HG03159 (cell line): Measurements from ENCODE around the gene FREM1.

ENCODE experiments used
- ATAC-seq: cut with Tn5 transposase; IDR thresholded peaks from one replicate; pipeline ENCODE4 v1.9.1; 2021; ENCODE audit warnings: mild to moderate bottlenecking, moderate library complexity; ENCODE audit not compliant: unreplicated experiment

The FREM1 gene

GRCh38 chr9:14909601-14909960 lies 647 bp downstream of the FREM1 start:
- ATAC-seq = no peak

DNA sequence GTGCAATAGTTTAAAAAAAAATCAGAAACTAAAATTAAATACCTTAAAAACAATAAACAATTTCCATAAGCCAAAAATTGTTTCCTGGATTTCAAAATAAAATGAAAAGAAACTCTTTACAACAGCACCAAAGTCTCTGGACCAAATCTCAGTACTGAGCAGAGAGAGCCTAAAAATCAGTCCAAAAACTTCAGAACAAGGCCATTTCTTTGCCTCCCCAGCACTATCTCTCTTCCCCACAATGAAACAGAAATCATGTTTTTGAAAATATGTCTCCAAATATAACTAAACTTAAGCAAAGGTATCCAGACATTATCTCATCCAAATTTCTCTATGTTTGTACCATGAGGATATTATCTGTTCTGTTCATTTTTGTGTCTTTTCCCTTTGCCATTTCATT lies 1.0 kb downstream of the FREM1 start:
- no peak for ATAC-seq

DNA sequence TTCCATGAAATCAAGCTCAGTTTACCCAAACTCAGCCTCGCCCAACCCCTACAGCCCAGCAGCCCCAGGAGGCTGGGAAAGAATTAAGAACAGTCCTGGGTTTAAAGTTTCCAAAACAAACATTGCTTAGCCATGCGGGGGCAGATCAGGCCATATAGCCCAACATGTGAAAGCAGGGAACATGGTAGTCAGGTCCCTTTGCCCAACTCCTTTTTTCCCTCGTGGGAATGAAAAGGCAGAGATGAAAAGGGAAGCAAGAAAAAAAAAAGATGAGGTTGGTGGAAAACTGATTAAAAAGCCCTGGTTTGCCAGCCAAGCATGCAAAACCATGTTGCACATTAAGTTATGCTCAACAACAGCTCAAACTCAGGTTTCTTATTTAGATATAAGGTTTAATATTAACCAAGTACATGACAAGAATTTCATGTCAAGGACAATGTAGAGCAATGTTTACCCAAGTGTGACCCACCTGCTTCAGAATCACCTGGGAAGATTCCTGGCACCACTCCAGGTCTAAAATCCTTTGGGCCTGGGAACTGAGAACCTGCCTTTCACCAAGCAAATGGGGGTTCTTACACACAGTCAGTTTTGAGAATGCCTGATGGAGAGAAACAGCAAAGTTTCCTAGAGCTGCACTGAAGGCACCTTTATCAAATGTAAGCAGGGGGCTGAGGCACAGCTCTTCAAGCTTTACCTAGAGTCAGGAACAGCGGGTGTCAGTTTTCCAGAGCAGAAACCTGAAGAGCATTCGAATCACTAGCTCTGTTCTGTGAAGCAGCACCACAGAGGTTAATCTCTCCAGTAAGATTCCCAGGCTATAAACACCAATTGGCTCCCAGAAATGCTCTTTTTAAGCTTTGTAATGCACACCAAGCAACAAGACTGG lies 1.7 kb downstream of the FREM1 start:
- no peak for ATAC-seq

GRCh38 chr9:14907696-14908095 lies 2.5 kb downstream of the FREM1 start:
- no peak for ATAC-seq

GRCh38 chr9:14907360-14907685 lies 2.9 kb downstream of the FREM1 start:
- no peak for ATAC-seq

GRCh38 chr9:14906644-14907359 lies 3.4 kb downstream of the FREM1 start:
- no peak for ATAC-seq

DNA sequence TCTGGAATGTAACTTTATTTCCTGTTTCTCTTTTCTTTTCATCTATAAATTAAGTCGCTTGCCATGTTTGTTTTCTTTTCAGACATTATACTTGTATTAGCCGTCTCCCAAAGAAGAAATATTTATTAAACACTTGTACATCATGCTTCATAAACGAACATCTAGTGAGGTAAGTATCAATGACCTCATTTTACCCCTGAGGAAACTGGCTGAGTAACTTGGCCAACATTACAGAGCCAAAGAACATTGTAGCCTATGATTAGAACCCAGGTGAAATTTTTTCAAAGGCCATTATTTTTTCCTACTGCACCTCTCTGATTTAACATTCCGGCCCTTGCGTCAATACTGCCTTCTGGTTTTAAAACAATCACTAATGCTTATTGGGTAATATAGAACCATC lies 4.2 kb downstream of the FREM1 start:
- ATAC-seq = no peak

GRCh38 chr9:14903040-14903439 lies 7.2 kb downstream of the FREM1 start:
- ATAC-seq = no peak

DNA sequence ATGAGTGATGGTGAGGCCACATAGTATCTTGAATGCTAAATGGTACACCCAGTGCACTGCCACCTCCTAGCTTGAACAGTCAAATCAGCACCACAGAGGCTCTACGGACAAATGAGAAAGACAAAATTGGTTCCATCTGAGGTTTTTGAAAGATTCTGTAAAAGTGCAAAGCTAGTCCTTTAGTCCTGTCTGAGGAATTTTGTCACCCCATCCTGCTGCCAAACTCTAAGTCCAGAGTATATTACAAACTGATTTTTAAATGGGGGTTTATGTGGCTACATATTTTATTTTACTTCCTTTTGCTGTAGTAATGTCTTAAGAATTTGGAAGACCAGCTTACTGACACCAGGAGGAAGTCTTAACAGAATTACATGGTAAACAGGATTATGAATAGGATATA lies 7.7 kb downstream of the FREM1 start:
- ATAC-seq = no peak

DNA sequence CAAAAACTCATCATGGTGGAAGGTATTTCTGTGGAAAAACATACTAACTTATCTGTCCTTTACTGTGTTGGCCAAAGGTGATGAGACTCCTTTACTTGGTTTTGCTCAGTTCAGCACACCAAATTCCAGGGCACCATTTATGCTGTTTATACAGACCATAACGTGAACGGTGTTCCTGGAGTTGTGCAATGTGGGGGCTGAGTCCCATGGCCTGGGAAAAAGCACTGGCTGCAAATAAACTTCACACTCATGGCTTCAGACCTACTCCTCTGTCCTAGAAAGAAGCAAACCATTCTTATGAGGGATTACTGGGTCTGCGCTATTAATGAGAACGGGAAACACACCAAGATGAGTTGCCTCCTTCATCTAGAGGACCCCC lies 10.4 kb downstream of the FREM1 start:
- no peak for ATAC-seq

DNA sequence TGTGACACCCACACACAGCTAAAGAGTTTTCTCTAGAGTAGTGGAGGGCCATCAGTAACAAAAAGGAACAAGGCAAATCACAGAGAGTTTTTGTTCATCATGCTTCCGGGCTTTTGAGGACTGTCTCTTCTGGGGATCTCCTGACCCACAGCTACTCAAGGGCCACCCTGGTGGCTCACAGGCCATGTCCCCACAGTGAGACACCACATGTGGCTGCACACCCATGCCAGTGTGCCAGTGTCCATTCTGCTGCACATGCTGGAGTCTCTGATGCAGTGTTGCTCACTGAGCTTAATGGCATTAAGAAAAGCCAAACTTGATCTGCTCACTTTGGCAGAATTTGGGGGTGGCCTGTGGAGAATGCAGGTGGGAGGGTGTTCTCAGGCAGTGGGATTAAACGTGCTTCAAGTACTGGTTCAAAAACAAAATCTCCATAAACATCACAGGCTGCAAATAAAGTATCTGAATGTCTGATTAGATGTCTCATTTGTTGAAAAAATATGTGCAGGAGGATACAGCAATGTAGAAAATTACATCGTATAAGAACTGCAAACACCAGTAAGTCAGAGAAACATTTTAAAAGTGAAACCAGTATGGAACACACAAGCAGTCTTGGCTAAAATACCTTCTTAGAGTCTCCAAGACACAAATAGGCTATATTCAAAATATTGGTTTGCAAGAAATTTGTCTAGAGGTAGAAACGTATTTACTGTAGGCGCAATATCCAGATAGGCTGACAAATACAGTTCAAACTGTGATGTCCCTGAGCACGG lies 11.0 kb downstream of the FREM1 start:
- ATAC-seq = no peak

GRCh38 chr9:14895806-14896205 lies 14.4 kb downstream of the FREM1 start:
- no peak for ATAC-seq

DNA sequence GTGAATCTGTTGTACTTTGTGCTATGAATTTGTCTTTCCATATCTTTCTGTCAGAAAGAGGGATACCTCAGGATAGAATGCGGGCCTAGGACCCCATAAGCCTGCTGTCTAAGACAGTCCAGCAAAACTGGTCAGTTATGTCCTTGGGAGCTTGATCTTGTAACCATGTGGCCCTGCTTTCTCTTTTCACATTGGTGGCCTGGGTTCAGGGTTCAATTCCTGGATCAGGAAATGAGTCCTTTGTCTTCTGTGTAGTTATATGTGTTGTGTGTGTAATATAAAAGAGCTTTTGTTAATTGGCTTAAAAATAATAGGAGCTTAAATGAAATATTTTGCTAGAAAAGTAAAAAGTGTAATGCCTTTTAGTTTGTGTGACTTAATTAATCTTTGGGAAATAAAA lies 16.9 kb downstream of the FREM1 start:
- no peak for ATAC-seq

DNA sequence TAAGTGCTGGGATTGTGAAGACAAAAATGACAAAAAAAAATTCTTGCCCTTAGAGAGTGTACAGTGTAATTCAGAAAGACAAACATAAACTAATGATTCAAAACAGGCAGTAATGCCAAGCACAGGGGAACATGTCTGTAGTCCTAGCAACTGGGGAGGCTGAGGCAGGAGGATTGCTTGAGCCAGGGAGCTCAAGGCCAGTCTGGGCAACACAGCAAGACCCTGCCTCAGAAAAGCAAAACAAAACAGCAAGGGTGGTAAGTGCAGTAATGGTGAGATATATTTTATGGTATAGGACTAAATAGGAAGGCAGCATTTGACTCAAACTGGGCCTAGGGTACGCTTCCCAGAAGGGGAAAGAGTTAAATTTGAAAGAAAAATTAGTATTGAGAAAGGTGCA lies 18.9 kb downstream of the FREM1 start:
- ATAC-seq = no peak

GRCh38 chr9:14889451-14889850 lies 20.8 kb downstream of the FREM1 start:
- no peak for ATAC-seq

DNA sequence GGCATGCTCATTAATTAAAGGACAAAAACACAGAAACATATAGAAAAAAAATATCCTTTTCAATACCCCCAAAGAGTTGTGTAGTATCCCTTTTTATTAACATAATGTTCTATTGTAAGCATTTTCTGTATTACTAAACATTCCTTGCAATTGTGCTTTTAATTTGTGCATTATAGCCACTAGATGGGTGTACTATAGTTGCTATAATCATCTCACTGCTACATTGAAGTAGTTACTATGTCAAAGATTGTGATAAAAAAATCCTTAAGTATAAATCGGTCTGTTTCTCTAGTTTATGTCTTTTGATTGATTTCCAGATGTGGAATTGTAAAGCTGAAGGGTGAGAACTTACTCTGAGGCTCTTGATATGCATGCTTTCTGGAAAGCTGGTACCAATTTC lies 21.4 kb downstream of the FREM1 start:
- no peak for ATAC-seq

DNA sequence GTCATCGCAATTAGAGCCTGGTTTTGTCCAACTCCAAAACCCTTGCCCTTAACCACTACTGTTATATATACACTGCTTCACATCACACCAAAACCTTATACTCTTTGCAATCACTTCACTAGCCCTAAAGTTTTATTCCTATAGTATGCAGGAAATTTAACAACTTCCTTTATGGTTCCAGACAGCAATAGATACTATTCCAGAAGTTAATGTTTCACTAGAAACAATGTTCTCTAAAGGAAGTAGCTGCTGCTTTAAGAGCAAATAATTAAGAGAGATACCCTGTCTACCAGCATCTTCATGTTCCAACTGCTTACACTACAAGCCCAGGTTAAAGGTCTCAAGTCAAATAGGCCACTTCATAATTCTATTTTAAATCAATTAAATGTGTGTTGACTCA lies 22.0 kb downstream of the FREM1 start:
- no peak for ATAC-seq

DNA sequence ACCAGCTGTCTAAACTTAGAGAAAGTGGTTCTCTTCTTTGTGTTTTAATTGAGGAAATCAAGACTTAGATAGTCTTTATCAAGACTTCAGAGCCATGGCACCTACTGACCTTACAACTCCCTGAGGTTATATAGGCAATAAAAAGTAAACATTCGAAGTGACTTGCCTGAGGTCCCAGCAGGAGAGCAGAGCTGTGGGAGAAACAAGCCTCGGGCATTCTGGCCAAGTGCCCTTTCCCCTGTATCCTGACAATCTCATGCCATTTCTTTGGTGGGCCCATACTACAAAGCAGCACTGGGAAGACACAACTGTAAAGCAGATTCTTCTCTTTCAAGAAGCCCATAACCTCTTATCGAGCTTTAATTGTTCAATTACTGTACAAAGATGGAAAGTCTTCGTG lies 23.1 kb downstream of the FREM1 start:
- ATAC-seq = no peak

DNA sequence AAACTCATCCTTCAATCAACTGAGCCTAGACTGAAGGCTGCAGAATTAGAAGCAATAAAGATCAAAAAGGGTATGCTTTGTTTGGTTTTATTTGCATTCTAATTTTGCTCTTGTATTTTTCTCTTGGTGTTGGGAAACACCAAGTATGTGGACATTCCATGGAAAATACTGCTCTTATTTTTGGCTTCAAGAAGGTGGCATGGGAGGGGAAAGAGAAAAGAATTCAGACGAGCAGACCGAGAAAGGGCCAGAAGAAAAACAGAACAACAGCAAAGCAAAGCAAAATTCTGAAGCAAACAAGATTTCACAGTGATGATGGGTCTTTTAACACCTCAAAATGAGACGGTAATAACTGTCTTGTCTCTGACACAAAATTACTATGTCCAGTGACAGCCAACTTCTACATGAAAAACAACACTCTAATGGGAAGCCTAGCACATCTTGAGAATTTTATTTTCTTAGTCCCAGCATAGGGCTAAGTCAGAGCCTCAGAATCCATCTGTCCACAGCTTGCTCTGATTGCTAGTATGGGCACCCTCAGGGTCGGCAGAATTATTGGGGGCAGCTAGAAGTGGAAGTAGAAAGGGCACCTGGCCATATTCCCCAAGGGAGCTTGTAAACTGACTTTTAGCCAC lies 26.8 kb downstream of the FREM1 start:
- ATAC-seq = no peak

DNA sequence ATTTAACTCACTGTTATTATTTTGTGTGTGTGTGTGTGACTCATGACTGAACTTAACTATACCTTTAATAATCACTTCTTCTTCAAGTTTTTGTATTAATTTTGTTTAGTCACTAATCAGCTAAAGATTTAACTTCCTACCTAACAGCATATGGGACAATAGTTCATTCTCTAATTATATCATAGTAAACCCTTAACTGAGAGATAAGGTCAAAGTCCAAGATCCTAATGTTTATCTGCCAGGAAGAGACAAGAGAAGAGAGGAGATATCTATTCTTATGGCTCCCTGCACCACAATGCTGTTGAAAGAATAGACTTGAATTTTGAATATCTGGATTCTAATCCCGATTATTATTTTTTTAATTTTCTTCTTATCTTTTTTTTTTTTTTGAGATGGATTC lies 28.1 kb downstream of the FREM1 start:
- no peak for ATAC-seq

DNA sequence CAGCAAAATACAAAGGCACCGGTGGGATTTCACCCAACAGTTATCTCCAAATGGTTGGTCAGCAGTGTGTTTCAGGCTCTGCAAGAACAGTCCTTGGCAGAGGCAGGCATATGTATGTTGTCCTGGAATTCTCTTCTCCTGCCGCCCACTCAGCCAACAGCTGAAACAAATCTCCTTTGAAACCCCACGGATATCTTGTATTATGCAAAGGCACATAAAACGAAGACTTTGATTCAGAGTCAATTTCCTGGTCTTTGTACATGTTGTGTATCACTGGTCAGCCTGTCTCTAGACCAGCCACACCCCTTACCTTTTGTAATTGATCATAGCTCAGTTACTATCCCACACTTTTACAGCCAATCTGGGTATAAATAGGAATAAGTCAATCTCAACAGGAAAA lies 29.2 kb downstream of the FREM1 start:
- no peak for ATAC-seq
